NCI-H128 (cell line): Measurements from ENCODE around the gene GNAT1.

Experiments
- DNase-seq: peaks from one replicate; lab custom pipeline; 2025; ENCODE audit not compliant: unreplicated experiment; lab: John Stamatoyannopoulos, UW

GNAT1 gene

GRCh38 chr3:50162034-50162883, 29.2 kb upstream of the GNAT1 start:
- no peak for DNase-seq

GRCh38 chr3:50163572-50164455, 27.6 kb upstream of the GNAT1 start:
- no peak for DNase-seq

GRCh38 chr3:50164481-50164880, 26.9 kb upstream of the GNAT1 start:
- no peak for DNase-seq

- DNase-seq = no peak
Observed at GRCh38 chr3:50164984-50165909, 26.2 kb upstream of the GNAT1 start.

GRCh38 chr3:50165910-50166538, 25.4 kb upstream of the GNAT1 start:
- DNase-seq = no peak

- DNase-seq = no peak
Observed at GRCh38 chr3:50166620-50167019, 24.8 kb upstream of the GNAT1 start.

DNA sequence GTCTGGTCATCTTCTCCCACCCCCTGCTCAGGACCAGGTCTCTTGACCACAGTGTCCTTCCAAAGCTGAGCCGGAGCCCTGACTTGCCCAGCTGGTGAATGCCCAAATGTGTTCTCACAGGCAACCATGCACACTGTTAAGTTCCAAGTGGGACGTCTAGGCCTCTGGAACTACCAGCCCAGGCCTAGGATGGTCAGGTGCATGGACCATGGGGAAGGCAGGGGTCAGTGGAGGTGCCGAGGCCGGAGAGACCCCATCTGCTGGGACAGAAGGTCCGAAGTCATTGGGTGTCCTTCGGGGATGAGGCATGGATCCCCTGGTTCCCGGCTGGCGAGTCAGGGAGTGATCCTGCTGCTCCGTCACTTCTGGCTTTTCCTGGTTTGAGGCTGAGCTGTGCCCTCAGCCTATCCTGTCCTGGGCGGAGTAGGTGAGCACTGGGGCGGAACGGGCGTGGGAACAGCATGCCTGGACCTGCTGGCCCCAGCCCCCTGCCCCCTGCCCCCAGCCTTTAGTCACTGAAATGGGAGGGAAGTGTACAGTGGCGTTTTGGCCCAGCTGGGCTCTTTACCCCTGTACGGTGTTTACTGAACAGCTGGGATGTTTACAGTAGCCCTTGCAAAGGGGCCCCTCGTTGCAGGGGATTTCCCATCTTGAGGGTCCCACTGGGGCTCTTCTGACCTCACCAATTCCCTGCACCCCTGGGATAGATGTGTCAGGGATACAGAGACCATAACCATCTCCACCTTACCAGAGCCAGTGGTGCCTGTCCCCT, 24.2 kb upstream of the GNAT1 start:
- DNase-seq = no peak

GRCh38 chr3:50167841-50168209, 23.6 kb upstream of the GNAT1 start:
- DNase-seq = no peak

DNA sequence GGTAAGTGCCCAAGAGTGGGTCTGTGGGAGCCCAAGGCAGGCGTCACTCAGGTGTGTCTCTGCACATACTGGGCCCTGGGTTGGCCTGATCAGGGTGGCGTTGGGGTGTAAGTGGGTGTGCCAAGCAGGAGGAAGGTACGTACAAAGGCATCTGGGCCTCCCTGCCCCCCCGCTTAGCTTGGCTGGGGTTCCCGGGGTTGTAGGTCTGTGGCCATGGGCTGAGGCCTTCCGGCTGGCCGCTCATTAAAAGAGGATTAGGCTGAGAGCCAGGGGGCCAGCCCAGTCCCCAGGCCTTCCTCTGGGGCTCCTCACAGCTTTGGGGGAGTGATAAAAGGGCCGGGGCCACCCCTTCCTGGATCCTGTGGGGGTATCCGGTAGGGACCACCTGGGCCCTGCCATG, 23.0 kb upstream of the GNAT1 start:
- no peak for DNase-seq

DNA sequence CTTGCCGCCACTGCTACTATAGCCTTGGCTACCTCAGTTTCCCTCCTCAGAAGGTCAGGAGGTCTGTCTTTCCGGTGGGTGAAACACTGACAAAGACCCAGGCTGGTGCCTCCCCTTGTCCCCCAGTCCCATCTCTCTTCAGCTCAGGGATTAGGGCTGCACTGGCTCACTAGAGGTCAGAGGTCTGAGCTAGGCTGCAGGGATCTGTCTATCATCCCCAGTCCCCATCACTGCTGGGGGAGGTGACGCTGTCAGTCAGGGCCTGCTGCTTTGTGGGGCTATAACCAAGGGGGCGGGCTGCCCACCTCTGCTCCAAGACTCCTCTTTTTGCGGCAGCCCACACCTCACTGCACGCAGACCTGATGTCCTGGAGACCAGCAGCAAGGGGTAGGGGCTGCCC, 22.6 kb upstream of the GNAT1 start:
- DNase-seq = no peak

DNA sequence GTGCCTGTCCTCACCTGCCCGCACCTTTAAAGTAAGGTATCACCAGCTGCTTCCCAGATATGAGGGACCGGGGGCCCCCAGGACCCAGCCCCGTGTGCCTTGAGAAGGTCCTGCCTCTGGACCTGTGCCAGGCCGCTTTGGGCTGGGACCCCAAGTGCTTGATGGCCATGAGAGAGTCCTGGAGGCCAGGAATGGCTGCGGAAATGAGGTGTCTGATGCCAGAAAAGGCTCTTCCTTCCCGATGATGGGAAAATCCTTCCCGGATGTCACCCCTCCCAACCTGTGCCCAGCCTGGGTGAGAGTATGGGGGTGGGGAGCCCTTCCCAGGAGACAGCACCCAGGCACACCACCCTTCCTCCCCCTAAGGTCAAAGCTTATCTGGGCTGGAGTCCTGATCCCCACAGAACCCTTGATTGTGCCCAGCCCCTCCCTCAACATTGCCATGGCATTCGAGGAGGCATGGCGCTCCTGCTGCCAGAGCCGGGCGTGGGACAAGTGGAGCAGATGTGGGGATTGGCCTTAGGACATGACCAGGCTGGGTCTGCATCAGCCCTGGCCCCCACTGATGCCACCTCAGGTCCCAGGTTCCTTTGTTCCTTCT, 22.1 kb upstream of the GNAT1 start:
- no peak for DNase-seq

- DNase-seq = no peak
Observed at GRCh38 chr3:50169858-50170257, 21.6 kb upstream of the GNAT1 start.

- DNase-seq = no peak
Observed at GRCh38 chr3:50170689-50171088, 20.7 kb upstream of the GNAT1 start.

DNA sequence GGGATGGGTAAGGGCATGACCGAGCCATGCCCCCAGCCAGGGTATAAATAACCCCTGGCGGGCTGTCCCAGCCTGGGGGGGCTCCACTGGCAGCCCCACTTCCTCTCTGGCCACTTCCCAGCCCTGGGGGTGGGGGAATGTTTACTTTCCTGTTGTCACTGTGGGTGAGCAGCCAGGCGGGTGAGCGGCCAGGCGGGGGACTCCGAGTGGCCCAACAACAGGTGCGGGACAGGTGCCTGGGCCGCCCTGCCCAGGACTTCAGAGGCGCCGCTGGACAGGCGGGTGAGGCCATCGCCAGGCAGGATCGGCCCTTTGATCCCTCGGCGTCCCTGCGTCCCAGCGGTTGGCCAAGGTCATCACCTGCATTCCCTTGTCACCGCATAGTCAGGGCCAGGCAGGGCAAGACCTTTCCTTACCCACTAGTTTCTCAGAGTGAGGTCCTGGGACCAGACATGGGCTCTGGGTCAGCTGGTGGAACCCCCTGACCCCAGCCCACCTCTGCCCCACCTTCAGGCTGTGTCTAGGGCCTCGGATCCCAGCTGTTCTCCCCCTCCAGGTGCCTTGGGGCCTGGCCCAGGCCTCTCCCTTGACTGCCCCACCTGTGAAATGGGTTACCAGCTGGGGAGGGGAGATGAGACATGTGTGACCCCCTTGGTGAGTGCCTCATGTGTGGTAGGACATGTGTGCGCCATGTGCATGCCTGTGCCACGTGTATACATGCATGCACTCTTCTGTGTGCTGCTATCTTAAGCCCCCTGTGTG, 19.7 kb upstream of the GNAT1 start:
- DNase-seq = no peak

DNA sequence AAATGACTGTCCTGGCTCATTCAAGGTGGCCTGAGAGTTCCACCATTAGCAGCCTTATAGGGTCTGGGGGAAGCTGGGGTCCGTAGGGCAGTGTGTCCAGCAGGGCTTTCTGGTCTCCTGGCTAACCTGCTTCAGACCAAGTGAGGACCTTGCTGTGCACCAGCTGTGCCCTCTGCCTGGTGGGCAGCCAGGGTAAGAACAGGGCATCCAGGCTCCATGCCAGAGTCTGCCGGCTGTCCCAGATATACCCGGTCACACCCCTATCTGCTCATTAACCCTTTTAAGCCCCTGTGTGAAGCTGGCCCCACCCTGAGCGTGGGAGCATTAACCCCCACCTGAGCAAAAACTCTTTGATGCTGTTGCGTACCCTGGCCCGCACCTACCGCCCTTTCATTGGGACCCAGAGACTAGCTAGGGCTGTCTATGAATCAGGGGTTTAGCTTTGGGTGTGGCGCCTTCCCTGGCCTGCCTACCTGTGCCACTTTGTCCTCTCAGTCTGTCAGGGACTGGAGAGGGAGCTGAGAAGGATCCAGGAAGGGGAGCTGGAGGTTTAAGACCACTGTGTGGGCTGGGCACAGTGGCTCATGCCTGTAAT, 18.7 kb upstream of the GNAT1 start:
- no peak for DNase-seq

DNA sequence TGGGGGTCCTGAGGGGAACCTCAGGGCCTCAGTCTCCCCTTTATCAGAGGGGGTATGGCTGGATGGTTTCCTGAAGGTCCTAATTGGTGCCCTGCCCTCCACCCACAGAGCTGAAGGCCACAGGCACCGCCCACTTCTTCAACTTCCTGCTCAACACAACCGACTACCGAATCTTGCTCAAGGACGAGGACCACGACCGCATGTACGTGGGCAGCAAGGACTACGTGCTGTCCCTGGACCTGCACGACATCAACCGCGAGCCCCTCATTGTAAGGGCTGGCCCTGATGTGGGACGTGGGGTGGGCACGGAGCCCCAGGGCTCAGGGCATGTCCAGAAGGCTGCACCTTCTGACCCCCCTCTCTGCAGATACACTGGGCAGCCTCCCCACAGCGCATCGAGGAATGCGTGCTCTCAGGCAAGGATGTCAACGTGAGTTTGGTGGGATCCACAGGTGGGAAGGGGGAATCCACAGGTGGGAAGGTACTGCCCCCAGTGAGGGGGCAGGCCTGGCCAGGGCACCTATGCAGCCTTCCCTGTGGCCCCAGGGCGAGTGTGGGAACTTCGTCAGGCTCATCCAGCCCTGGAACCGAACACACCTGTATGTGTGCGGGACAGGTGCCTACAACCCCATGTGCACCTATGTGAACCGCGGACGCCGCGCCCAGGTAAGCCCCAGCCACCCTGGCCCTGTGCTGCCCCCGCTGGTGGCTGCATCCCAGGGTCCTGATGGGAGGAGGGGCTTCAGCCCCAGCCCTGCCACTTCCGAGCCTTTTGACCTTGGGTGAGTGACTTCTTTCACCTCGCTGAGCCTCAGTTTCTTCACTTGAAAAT, 17.5 kb upstream of the GNAT1 start:
- no peak for DNase-seq

DNA sequence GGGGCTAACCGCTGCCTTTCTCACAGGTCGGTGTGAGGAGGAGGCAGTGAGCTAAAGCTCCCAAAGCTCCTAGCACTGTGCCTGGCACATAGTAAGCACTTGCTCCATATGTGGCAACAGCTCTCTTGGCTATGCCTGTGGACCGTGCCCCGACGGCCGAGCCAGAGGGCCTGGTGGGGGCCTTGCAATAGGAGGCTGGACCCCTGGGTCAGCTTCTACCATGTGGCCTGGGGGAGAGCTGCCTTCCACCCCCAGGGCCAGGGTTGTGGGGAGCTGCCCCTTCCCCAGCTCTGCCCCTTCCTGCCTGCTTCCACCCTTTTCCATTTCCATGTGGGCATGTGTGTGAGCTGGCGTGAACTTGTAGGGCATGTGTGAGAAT, 16.9 kb upstream of the GNAT1 start:
- DNase-seq = no peak
